ENCODE measurements around the gene TMEM59L.

GRCh38 chr19:18620311-18620710 is 7.6 kb downstream of the TMEM59L start:
- TF ChIP-seq POLR2AphosphoS5 (IDR thresholded peaks at IDR 0.05; ENCODE audit: low read depth, low read length) (no peak), NR2C2 (CRISPR knock-in tag; IDR thresholded peaks at IDR 0.05; ENCODE audit: borderline replicate concordance) (no peak), JUN (CRISPR knock-in tag; IDR thresholded peaks at IDR 0.05) (no peak), EP300 (IDR thresholded peaks at IDR 0.05; ENCODE audit: low read depth in 2 of 2, low read length in 2 of 2) (no peak), EP300 (CRISPR knock-in tag; IDR thresholded peaks at IDR 0.05; ENCODE audit: borderline replicate concordance) (no peak), CHD2 (IDR thresholded peaks at IDR 0.05; ENCODE audit: low read depth, low read length) (no peak), ZBTB26 (CRISPR knock-in tag; IDR thresholded peaks at IDR 0.05; ENCODE audit: borderline replicate concordance) (no peak), YY1 (IDR thresholded peaks at IDR 0.05; ENCODE audit: insufficient read depth, insufficient replicate concordance, low read depth, low read length) (no peak), NR2F2 (IDR thresholded peaks at IDR 0.05; ENCODE audit: borderline replicate concordance, low read depth) (no peak), POLR2A (IDR thresholded peaks at IDR 0.05; ENCODE audit: insufficient read depth in 1 of 2, low read depth in 2 of 2, low read length in 2 of 2) (no peak), PHF8 (CRISPR knock-in tag; IDR thresholded peaks at IDR 0.05) (no peak)
- TF ChIP-seq, protein P1, sequence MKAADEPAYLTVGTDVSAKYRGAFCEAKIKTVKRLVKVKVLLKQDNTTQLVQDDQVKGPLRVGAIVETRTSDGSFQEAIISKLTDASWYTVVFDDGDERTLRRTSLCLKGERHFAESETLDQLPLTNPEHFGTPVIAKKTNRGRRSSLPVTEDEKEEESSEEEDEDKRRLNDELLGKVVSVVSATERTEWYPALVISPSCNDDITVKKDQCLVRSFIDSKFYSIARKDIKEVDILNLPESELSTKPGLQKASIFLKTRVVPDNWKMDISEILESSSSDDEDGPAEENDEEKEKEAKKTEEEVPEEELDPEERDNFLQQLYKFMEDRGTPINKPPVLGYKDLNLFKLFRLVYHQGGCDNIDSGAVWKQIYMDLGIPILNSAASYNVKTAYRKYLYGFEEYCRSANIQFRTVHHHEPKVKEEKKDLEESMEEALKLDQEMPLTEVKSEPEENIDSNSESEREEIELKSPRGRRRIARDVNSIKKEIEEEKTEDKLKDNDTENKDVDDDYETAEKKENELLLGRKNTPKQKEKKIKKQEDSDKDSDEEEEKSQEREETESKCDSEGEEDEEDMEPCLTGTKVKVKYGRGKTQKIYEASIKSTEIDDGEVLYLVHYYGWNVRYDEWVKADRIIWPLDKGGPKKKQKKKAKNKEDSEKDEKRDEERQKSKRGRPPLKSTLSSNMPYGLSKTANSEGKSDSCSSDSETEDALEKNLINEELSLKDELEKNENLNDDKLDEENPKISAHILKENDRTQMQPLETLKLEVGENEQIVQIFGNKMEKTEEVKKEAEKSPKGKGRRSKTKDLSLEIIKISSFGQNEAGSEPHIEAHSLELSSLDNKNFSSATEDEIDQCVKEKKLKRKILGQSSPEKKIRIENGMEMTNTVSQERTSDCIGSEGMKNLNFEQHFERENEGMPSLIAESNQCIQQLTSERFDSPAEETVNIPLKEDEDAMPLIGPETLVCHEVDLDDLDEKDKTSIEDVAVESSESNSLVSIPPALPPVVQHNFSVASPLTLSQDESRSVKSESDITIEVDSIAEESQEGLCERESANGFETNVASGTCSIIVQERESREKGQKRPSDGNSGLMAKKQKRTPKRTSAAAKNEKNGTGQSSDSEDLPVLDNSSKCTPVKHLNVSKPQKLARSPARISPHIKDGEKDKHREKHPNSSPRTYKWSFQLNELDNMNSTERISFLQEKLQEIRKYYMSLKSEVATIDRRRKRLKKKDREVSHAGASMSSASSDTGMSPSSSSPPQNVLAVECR (CRISPR knock-in tag; IDR thresholded peaks at IDR 0.05; ENCODE audit: borderline replicate concordance) = no peak
- TF ChIP-seq, protein P2, sequence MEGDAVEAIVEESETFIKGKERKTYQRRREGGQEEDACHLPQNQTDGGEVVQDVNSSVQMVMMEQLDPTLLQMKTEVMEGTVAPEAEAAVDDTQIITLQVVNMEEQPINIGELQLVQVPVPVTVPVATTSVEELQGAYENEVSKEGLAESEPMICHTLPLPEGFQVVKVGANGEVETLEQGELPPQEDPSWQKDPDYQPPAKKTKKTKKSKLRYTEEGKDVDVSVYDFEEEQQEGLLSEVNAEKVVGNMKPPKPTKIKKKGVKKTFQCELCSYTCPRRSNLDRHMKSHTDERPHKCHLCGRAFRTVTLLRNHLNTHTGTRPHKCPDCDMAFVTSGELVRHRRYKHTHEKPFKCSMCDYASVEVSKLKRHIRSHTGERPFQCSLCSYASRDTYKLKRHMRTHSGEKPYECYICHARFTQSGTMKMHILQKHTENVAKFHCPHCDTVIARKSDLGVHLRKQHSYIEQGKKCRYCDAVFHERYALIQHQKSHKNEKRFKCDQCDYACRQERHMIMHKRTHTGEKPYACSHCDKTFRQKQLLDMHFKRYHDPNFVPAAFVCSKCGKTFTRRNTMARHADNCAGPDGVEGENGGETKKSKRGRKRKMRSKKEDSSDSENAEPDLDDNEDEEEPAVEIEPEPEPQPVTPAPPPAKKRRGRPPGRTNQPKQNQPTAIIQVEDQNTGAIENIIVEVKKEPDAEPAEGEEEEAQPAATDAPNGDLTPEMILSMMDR (CRISPR knock-in tag; IDR thresholded peaks at IDR 0.05) = no peak
- TF ChIP-seq, protein P3, sequence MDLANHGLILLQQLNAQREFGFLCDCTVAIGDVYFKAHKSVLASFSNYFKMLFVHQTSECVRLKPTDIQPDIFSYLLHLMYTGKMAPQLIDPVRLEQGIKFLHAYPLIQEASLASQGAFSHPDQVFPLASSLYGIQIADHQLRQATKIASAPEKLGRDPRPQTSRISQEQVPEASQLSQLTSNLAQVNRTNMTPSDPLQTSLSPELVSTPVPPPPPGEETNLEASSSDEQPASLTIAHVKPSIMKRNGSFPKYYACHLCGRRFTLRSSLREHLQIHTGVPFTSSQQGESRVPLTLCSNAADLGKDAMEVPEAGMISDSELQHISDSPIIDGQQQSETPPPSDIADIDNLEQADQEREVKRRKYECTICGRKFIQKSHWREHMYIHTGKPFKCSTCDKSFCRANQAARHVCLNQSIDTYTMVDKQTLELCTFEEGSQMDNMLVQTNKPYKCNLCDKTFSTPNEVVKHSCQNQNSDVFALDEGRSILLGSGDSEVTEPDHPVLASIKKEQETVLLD (CRISPR knock-in tag; IDR thresholded peaks at IDR 0.05; ENCODE audit: low read depth) = no peak
- TF ChIP-seq, protein P4, sequence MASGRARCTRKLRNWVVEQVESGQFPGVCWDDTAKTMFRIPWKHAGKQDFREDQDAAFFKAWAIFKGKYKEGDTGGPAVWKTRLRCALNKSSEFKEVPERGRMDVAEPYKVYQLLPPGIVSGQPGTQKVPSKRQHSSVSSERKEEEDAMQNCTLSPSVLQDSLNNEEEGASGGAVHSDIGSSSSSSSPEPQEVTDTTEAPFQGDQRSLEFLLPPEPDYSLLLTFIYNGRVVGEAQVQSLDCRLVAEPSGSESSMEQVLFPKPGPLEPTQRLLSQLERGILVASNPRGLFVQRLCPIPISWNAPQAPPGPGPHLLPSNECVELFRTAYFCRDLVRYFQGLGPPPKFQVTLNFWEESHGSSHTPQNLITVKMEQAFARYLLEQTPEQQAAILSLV (CRISPR knock-in tag; IDR thresholded peaks at IDR 0.05; ENCODE audit: borderline replicate concordance) = no peak
